ENCODE data around the gene SPATA46. TPM values are rescaled to one million over a fixed set of nuclear protein-coding genes. Genes with fewer than 3 reads are reported as not detected.

Gene SPATA46
- total and polyA plus RNA-seq, 9 of the 15 experiments (the other 6 are each of a cell fraction or from before 2014, with no cell fraction given): 0.04 to 0.11 TPM; not detected in 7

DNA sequence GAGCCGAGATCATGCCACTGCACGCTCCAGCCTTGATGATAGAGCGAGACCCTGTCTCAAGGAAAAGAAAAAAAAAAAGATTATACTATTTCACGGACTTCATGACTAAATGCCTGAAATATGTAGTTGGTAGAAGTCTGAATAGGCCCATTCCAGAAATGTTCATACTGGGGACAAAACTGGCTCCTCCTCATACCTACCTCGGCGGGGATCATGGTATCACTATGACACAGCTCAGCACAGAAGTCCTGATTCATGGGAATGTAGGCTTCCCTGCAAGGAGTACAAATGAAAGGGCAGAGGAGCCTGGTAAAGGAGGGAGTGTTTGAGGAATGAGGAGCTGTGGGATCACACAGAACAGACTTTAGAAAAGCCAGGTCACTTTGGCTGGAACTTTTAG is 5.0 kb downstream of the SPATA46 start:
- Histone ChIP-seq H4K20me1 (replicated peaks; ENCODE audit: control insufficient read depth, insufficient read depth, low read length) (no peaks in the 10 kb centered on the region), H3K36me3 (ENCODE audit: control insufficient read depth, insufficient read depth, low read length) (no peaks in the 10 kb centered on the region), H3K79me2 (ENCODE audit: control insufficient read depth, insufficient read depth, low read length) (no peaks in the 10 kb centered on the region), H3K9me1 (ENCODE audit: control insufficient read depth, insufficient read depth, low read length) (no peaks in the 10 kb centered on the region), H3K27me3 (ENCODE audit: control insufficient read depth in 2 of 2, insufficient read depth in 2 of 2, low read length in 2 of 2) (no peaks in the 10 kb centered on the region), H3K4me3 (no peak overlapping the region), H3K4me1 (replicated peaks in 1 of 2; ENCODE audit: control insufficient read depth in 2 of 2, insufficient read depth in 2 of 2, low read length in 2 of 2) (peaks cover 28 to 44% of the 10 kb centered on the region in 2 experiments), H3K27ac (ENCODE audit: extremely low read depth, low read depth, low read length) (peak overlapping the region; percentile 13; the same call in 1 of the 3 replicates), H2AFZ (ENCODE audit: low read depth, low read length) (peak overlapping the region; percentile 71), H3K9me3 (replicated peaks; ENCODE audit: control insufficient read depth, insufficient read depth, low read depth, low read length) (no peaks in the 10 kb centered on the region), H3K9ac (ENCODE audit: insufficient read depth in 1 of 2, low read depth in 2 of 2, low read length in 2 of 2) (peak overlapping the region in 1 of 2 experiments; percentile 33; a peak in 1 of 4 replicates), H3K4me2 (ENCODE audit: insufficient read depth, low read length) (peak overlapping the region; percentile 21; the same call in 1 of the 2 replicates)
- WGBS (ENCODE audit: insufficient coverage, low coverage, missing lambda C conversion rate): 62% methylated on average over 6 of the region's 6 CpGs
- FAIRE-seq: peak; percentile 51
- peak; percentile 6; the same call in 2 of the 3 replicates for ATAC-seq
- in situ Hi-C loops (cut with MboI) (no loop called here), intact Hi-C loops (cut with micrococcal nuclease) (loop anchor here (2.0 to 5.0 kb wide), 2 partner anchors 15 to 314 kb away; no protein-coding TSS in a partner anchor)
- POLR2A ChIA-PET: interaction anchor here (0.6 to 1.5 kb wide), 4 partner anchors 12 to 296 kb away, joined by 3 to 6 read pairs (median 3); no protein-coding TSS in a partner anchor
- CTCF ChIA-PET (ENCODE audit: low intra/inter-chr PET ratio): no interaction called here
- TF ChIP-seq FOXJ3 (CRISPR knock-in tag; IDR thresholded peaks at IDR 0.05): no peak
- BruUV-seq (replicated peaks): no TSS peak
- no peak for DNase-seq (ENCODE audit: extremely low read depth in 1 of 4, low spot score in 3 of 4)

- Histone ChIP-seq H4K20me1 (replicated peaks; ENCODE audit: control insufficient read depth, insufficient read depth, low read length) (no peaks in the 10 kb centered on the region), H3K36me3 (ENCODE audit: control insufficient read depth, insufficient read depth, low read length) (no peaks in the 10 kb centered on the region), H3K27me3 (ENCODE audit: control insufficient read depth in 2 of 2, insufficient read depth in 2 of 2, low read length in 2 of 2) (no peaks in the 10 kb centered on the region), H3K79me2 (ENCODE audit: control insufficient read depth, insufficient read depth, low read length) (no peaks in the 10 kb centered on the region), H3K4me1 (replicated peaks in 1 of 2; ENCODE audit: control insufficient read depth in 2 of 2, insufficient read depth in 2 of 2, low read length in 2 of 2) (peaks cover 28 to 44% of the 10 kb centered on the region in 2 experiments), H3K27ac (ENCODE audit: extremely low read depth, low read depth, low read length) (no peak overlapping the region), H2AFZ (ENCODE audit: low read depth, low read length) (no peak overlapping the region), H3K9ac (ENCODE audit: insufficient read depth in 1 of 2, low read depth in 2 of 2, low read length in 2 of 2) (no peak overlapping the region), H3K4me3 (no peak overlapping the region), H3K9me3 (replicated peaks; ENCODE audit: control insufficient read depth, insufficient read depth, low read depth, low read length) (no peaks in the 10 kb centered on the region), H3K9me1 (ENCODE audit: control insufficient read depth, insufficient read depth, low read length) (no peaks in the 10 kb centered on the region), H3K4me2 (ENCODE audit: insufficient read depth, low read length) (no peak overlapping the region)
- no peak for DNase-seq (ENCODE audit: extremely low read depth in 1 of 4, low spot score in 3 of 4)
- intact Hi-C loops (cut with micrococcal nuclease) (loop anchor here (5.0 kb wide), 1 partner anchor 313 kb away; no protein-coding TSS in a partner anchor), in situ Hi-C loops (cut with MboI) (no loop called here)
- no TSS peak for BruUV-seq (replicated peaks)
- CTCF ChIA-PET (ENCODE audit: low intra/inter-chr PET ratio): interaction anchor here (0.6 kb wide), 1 partner anchor 1374 kb away, joined by 3 read pairs; no protein-coding TSS in a partner anchor
- POLR2A ChIA-PET: interaction anchor here (0.6 to 0.8 kb wide), 2 partner anchors 15 to 297 kb away, joined by 3 read pairs; no protein-coding TSS in a partner anchor
- ATAC-seq: no peak
- FAIRE-seq: no peak
- TF ChIP-seq DDX20 (tag; IDR thresholded peaks at IDR 0.05; ENCODE audit: low read depth) (no peak), ZNF316 (IDR thresholded peaks at IDR 0.05) (peak; percentile 56; the same call in 1 of the 2 replicates), HMG20B (CRISPR knock-in tag; IDR thresholded peaks at IDR 0.05) (no peak), C11orf30 (IDR thresholded peaks at IDR 0.05; ENCODE audit: low read depth) (peak; percentile 29; the same call in 1 of the 2 replicates), ETV1 (tag; conservative IDR thresholded peaks at IDR 0.05; ENCODE audit: low read depth) (no peak), BHLHE40 (IDR thresholded peaks at IDR 0.05; ENCODE audit: low read length) (no peak), ZNF324 (CRISPR knock-in tag; IDR thresholded peaks at IDR 0.05) (no peak), EZH2 (IDR thresholded peaks at IDR 0.05; ENCODE audit: borderline replicate concordance, low read depth, low read length) (no peak), PHB2 (IDR thresholded peaks at IDR 0.05; ENCODE audit: low read depth) (no peak)
- 94% methylated on average over 3 of the region's 3 CpGs for whole genome bisulfite sequencing (ENCODE audit: insufficient coverage, low coverage, missing lambda C conversion rate)
Observed at GRCh38 chr1:162370721-162371120, 5.9 kb downstream of the SPATA46 start.
